ENCODE data around the gene ADRA2C.

DNA sequence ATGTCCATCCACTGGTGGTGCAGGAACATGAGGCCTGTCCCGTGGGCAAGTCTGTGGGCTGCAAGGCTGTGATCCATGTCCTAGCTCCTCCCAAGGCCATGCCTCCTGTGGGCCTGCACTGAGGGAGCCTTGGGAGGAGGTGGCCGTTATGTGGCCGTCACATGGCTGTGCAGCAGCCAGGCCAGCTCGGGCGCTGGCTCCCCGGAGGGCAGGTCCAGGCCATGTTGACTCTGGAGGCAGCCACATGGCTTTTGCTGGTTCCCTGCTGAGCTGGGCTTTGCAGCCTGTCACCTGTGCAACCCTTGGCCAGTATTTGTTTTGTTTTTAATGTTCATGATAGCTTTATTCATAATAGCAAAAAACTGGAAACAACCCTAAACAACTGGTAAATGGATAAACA is 13.3 kb downstream of the ADRA2C start:
- TF ChIP-seq, protein P1, sequence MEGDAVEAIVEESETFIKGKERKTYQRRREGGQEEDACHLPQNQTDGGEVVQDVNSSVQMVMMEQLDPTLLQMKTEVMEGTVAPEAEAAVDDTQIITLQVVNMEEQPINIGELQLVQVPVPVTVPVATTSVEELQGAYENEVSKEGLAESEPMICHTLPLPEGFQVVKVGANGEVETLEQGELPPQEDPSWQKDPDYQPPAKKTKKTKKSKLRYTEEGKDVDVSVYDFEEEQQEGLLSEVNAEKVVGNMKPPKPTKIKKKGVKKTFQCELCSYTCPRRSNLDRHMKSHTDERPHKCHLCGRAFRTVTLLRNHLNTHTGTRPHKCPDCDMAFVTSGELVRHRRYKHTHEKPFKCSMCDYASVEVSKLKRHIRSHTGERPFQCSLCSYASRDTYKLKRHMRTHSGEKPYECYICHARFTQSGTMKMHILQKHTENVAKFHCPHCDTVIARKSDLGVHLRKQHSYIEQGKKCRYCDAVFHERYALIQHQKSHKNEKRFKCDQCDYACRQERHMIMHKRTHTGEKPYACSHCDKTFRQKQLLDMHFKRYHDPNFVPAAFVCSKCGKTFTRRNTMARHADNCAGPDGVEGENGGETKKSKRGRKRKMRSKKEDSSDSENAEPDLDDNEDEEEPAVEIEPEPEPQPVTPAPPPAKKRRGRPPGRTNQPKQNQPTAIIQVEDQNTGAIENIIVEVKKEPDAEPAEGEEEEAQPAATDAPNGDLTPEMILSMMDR (conservative IDR thresholded peaks at IDR 0.05) = no peak
- TF ChIP-seq ZFX (IDR thresholded peaks at IDR 0.05) = no peak
